SK-N-SH treated with all-trans-retinoic acid at 6 μM for 48 hours (cell line): Measurements from ENCODE around the gene ACTN1.

Source experiments
- GLIS3 ChIP-seq: fragments of 250-450 bp; sonication (Bioruptor Pico); IDR thresholded peaks from 2 replicates; pipeline ENCODE4 v1.5.0; 2020; ENCODE audit warnings: mild to moderate bottlenecking, moderate library complexity
- ISL1 ChIP-seq: fragments of 250-450 bp; sonication (Bioruptor Pico); IDR thresholded peaks from 2 replicates; pipeline ENCODE4 v2.1.2; 2022; ENCODE audit warnings: mild to moderate bottlenecking, moderate library complexity
- RARB ChIP-seq: fragments of 250-450 bp; sonication (Bioruptor Pico); IDR thresholded peaks from 2 replicates; pipeline ENCODE4 v1.8.0; 2021; ENCODE audit warnings: mild to moderate bottlenecking, moderate library complexity
- TOX ChIP-seq: fragments of 250-450 bp; sonication (Bioruptor Pico); IDR thresholded peaks from 2 replicates; pipeline ENCODE4 v1.8.0; 2021; ENCODE audit warnings: mild to moderate bottlenecking, moderate library complexity, borderline replicate concordance
- ZC3H10 ChIP-seq: fragments of 250-450 bp; sonication (Bioruptor Pico); IDR thresholded peaks from 2 replicates; pipeline ENCODE4 v1.5.1; 2021; ENCODE audit warnings: mild to moderate bottlenecking, moderate library complexity
- ZFP3 ChIP-seq: fragments of 250-450 bp; sonication (Bioruptor Pico); IDR thresholded peaks from 2 replicates; pipeline ENCODE4 v1.5.0; 2020; ENCODE audit warnings: mild to moderate bottlenecking, moderate library complexity
- TF ChIP-seq, protein P1 (sequence below): fragments of 250-450 bp; sonication (Bioruptor Pico); IDR thresholded peaks from 2 replicates; pipeline ENCODE4 v1.5.1; 2021; ENCODE audit warnings: mild to moderate bottlenecking, moderate library complexity
- TF ChIP-seq, protein P2 (sequence below): fragments of 250-450 bp; sonication (Bioruptor Pico); IDR thresholded peaks from 2 replicates; pipeline ENCODE4 v1.8.0; 2020; ENCODE audit warnings: mild to moderate bottlenecking, moderate library complexity, borderline replicate concordance
- TF ChIP-seq, protein P3 (sequence below): fragments of 250-450 bp; sonication (Bioruptor Pico); IDR thresholded peaks from 2 replicates; pipeline ENCODE4 v1.5.0; 2020; ENCODE audit warnings: mild to moderate bottlenecking, moderate library complexity

DNA sequence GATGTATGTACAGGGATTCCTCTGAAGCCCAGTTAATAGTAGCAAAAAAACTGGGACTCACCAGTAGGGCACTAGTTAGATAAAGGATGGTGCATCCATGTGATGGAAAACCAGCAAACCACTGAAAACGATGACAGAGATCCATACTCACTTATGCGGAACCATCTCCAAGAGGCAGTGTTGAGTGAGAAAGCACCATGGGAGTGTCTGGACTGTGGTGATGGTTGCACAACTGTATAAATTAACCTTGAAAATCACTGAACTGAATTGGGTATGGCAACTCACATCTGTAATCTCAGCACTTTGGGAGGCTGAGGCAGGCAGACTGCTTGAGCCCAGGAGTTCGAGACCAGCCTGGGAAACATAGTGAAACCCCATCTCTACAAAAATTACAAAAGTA is 132.6 kb downstream of the ACTN1 start:
- TF ChIP-seq, protein P1, sequence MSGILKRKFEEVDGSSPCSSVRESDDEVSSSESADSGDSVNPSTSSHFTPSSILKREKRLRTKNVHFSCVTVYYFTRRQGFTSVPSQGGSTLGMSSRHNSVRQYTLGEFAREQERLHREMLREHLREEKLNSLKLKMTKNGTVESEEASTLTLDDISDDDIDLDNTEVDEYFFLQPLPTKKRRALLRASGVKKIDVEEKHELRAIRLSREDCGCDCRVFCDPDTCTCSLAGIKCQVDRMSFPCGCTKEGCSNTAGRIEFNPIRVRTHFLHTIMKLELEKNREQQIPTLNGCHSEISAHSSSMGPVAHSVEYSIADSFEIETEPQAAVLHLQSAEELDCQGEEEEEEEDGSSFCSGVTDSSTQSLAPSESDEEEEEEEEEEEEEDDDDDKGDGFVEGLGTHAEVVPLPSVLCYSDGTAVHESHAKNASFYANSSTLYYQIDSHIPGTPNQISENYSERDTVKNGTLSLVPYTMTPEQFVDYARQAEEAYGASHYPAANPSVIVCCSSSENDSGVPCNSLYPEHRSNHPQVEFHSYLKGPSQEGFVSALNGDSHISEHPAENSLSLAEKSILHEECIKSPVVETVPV (CRISPR knock-in tag) = no peak
- TF ChIP-seq, protein P2, sequence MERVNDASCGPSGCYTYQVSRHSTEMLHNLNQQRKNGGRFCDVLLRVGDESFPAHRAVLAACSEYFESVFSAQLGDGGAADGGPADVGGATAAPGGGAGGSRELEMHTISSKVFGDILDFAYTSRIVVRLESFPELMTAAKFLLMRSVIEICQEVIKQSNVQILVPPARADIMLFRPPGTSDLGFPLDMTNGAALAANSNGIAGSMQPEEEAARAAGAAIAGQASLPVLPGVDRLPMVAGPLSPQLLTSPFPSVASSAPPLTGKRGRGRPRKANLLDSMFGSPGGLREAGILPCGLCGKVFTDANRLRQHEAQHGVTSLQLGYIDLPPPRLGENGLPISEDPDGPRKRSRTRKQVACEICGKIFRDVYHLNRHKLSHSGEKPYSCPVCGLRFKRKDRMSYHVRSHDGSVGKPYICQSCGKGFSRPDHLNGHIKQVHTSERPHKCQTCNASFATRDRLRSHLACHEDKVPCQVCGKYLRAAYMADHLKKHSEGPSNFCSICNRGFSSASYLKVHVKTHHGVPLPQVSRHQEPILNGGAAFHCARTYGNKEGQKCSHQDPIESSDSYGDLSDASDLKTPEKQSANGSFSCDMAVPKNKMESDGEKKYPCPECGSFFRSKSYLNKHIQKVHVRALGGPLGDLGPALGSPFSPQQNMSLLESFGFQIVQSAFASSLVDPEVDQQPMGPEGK (CRISPR knock-in tag) = no peak
- no peak for TF ChIP-seq TOX (CRISPR knock-in tag)
- TF ChIP-seq GLIS3 (CRISPR knock-in tag) = no peak
- TF ChIP-seq ISL1 = no peak
- TF ChIP-seq ZFP3 = no peak
- no peak for TF ChIP-seq ZC3H10 (CRISPR knock-in tag)
- TF ChIP-seq, protein P3, sequence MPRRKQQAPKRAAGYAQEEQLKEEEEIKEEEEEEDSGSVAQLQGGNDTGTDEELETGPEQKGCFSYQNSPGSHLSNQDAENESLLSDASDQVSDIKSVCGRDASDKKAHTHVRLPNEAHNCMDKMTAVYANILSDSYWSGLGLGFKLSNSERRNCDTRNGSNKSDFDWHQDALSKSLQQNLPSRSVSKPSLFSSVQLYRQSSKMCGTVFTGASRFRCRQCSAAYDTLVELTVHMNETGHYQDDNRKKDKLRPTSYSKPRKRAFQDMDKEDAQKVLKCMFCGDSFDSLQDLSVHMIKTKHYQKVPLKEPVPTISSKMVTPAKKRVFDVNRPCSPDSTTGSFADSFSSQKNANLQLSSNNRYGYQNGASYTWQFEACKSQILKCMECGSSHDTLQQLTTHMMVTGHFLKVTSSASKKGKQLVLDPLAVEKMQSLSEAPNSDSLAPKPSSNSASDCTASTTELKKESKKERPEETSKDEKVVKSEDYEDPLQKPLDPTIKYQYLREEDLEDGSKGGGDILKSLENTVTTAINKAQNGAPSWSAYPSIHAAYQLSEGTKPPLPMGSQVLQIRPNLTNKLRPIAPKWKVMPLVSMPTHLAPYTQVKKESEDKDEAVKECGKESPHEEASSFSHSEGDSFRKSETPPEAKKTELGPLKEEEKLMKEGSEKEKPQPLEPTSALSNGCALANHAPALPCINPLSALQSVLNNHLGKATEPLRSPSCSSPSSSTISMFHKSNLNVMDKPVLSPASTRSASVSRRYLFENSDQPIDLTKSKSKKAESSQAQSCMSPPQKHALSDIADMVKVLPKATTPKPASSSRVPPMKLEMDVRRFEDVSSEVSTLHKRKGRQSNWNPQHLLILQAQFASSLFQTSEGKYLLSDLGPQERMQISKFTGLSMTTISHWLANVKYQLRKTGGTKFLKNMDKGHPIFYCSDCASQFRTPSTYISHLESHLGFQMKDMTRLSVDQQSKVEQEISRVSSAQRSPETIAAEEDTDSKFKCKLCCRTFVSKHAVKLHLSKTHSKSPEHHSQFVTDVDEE = no peak
- no peak for TF ChIP-seq RARB (CRISPR knock-in tag)
